Heart right ventricle (tissue), 16 donors: ENCODE data around the gene OLFM1. TPM values are rescaled to one million over a fixed set of nuclear protein-coding genes. Genes with fewer than 3 reads are reported as not detected.

ENCODE experiments used
- ATAC-seq, 8 donors: fragments of 200-7000 bp; cut with Tn5 transposase; one replicate each; pipeline ENCODE4 v1.9.1; 2020; ENCODE audit warnings: mild to moderate bottlenecking in 8 of 8, moderate library complexity in 8 of 8, moderate number of reproducible peaks in 1 of 8
- DNase-seq, 2 donors: peaks; one replicate each; pipeline ENCODE4 v3.0.0-alpha.2; 2020
- H3K27ac ChIP-seq, 10 donors: fragments of 200-600 bp; sonication (generic) in 2 of 10; one replicate each; pipeline versions ENCODE4 v1.5.0 to v1.8.0; 2020 to 2022; ENCODE audit warnings: mild to moderate bottlenecking in 3 of 10
- H3K27me3 ChIP-seq, 7 donors: fragments of 200-600 bp; one replicate each; pipeline ENCODE4 v1.8.0; 2021 to 2022; ENCODE audit warnings: mild to moderate bottlenecking in 2 of 7
- H3K36me3 ChIP-seq, 9 donors: fragments of 200-600 bp; sonication (generic) in 1 of 9; one replicate each; pipeline versions ENCODE4 v1.5.0 to v1.8.0; 2020 to 2022; ENCODE audit warnings: mild to moderate bottlenecking in 2 of 9
- H3K4me1 ChIP-seq, 9 donors: fragments of 200-600 bp; sonication (generic) in 1 of 9; one replicate each; pipeline versions ENCODE4 v1.5.0 to v1.8.0; 2020 to 2022; ENCODE audit warnings: mild to moderate bottlenecking in 4 of 9
- H3K4me3 ChIP-seq, 10 donors: fragments of 200-600 bp; sonication (generic) in 2 of 10; one replicate each; pipeline versions ENCODE4 v1.5.0 to v1.8.0; 2020 to 2022; ENCODE audit warnings: mild to moderate bottlenecking in 7 of 10, moderate library complexity in 2 of 10
- H3K9me3 ChIP-seq, 11 donors: fragments of 200-600 bp in 10 of 11; sonication (generic) in 2 of 11; one replicate each; pipeline versions ENCODE4 v1.5.0 to v1.8.0; 2013 to 2022; ENCODE audit warnings: mild to moderate bottlenecking in 2 of 11, control low read depth in 1 of 11, moderate library complexity in 1 of 11
- WGBS, 2 donors: extraction: QIAGEN DNeasy Blood & Tissue Kit; methylation state at CpG; one replicate each; pipeline ENCODE4 v1.1.7; 2013; ENCODE audit warnings: inconsistent platforms in 1 of 2; 5-methylcytosine and 5-hydroxymethylcytosine counted together
- intact Hi-C, 10 donors: fragments of 100-400 bp; cut with DNase I; formaldehyde crosslinking; loops; one replicate each; pipeline versions ENCODE4 v1.11.1 to v1.14.2; 2022
- polyA plus RNA-seq, 2 donors: library from polyadenylated mRNA; stranded (reverse); fragments of 200-250 nt; gene quantifications; one replicate each; pipeline ENCODE4 v1.2.3, GENCODE V29; 2013
- total RNA-seq, 10 donors: library from RNA; stranded (reverse); fragmentation: NEBNext Ultra II Directional in 3 of 10; extraction: Animal tissue kit (Norgen Biotek cat#: 25700) in 3 of 10; gene quantifications; one replicate each; pipeline versions ENCODE4 v1.2.1 to v1.2.4, GENCODE V29; 2021 to 2023
- TF ChIP-seq, protein P1 (sequence below), 9 donors: fragments of 200-600 bp; sonication (generic) in 2 of 9; IDR thresholded peaks; one replicate each; pipeline versions ENCODE4 v1.5.0 to v1.8.0; 2021 to 2022; ENCODE audit warnings: antibody characterized with exemption in 9 of 9, mild to moderate bottlenecking in 5 of 9, moderate library complexity in 1 of 9
- donor health status: Arrhythmogenic right ventricular cardiomyopathy.
- donor health status: ischemic (EF 13 %, LVEDD 7.1; RV severe dilation, severe dysfunction).
- donor health status: healthy with polysubstance abuse.
- donor health status: DM: no; HTN: yes; CAD: no.
- donor health status: DM: no; HTN: no; CAD: no.
- donor health status: ischemic (EF 25% LVEDD 6.9; RV normal size, moderate dysfunction).
- donor health status: ischemic (EF 25% LVEDD 5.7; RV mildly dilated, moderate dysfunction).
- donor health status: healthy.
- donor health status: DM: yes; HTN: yes; CAD: no.
- donor health status: Ischemic cardiomyopathy.
- donor health status: ischemic (EF 35%, LVEDD 5.7; RV mildly dilated, moderate dysfunction).
- donor health status: nonischemic (EF 11% LVEDD 7.7; RV severe dilation, severe dysfunction).
- donor health status: DM: yes; HTN: yes; CAD: no.
- donor health status: PGD.
- donor health status: ischemic (EF 29% LVEDD 5.4; RV normal size, mild dysfunction).
- donor health status: nonischemic (EF 23%, LVEDD 6.1; RV moderate dilation, normal function).

Gene OLFM1
- total and polyA plus RNA-seq, 12 donors: 3.3 to 14.9 (median 6.5) TPM

DNA sequence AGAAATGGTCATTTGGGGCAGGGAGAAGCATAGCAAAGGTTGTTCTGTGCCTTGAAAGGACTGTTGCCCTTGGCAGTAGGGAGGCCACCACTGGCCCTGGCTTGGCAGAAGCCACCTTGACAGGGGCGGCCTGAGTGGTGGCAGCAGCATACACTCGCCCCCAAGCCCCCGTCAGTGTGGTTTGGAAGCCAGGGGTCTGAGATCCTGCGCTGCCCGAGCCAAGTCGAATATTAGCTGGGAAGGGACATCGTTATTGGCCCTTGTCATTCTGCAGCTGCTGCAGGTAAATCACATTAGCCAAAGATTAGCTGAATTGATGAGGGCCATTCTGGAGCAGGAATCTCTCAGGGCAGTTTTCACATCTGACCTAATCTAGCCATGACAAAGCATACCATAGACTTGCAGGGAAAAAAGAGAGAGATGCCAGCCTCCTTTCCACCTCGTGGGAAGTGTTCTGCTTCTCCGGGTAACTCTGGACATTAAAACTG lies 9.0 kb downstream of the OLFM1 start:
- Histone ChIP-seq H3K27ac (no peak overlapping the region), H3K27me3 (peaks cover 0 to 18% (median 12%) of the 10 kb centered on the region in 7 donors), H3K4me1 (no peaks in the 10 kb centered on the region), H3K9me3 (no peaks in the 10 kb centered on the region), H3K36me3 (peaks cover 0 to 19% (median 0%) of the 10 kb centered on the region in 9 donors), H3K4me3 (no peak overlapping the region)
- intact Hi-C loops: no loop called here
- TF ChIP-seq, protein P1, sequence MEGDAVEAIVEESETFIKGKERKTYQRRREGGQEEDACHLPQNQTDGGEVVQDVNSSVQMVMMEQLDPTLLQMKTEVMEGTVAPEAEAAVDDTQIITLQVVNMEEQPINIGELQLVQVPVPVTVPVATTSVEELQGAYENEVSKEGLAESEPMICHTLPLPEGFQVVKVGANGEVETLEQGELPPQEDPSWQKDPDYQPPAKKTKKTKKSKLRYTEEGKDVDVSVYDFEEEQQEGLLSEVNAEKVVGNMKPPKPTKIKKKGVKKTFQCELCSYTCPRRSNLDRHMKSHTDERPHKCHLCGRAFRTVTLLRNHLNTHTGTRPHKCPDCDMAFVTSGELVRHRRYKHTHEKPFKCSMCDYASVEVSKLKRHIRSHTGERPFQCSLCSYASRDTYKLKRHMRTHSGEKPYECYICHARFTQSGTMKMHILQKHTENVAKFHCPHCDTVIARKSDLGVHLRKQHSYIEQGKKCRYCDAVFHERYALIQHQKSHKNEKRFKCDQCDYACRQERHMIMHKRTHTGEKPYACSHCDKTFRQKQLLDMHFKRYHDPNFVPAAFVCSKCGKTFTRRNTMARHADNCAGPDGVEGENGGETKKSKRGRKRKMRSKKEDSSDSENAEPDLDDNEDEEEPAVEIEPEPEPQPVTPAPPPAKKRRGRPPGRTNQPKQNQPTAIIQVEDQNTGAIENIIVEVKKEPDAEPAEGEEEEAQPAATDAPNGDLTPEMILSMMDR (IDR thresholded peaks at IDR 0.05): no peak
- ATAC-seq (no peak), DNase-seq (no peak)
- WGBS, 2 donors: 86 to 88% methylated on average over 9 of the region's 9 CpGs

DNA sequence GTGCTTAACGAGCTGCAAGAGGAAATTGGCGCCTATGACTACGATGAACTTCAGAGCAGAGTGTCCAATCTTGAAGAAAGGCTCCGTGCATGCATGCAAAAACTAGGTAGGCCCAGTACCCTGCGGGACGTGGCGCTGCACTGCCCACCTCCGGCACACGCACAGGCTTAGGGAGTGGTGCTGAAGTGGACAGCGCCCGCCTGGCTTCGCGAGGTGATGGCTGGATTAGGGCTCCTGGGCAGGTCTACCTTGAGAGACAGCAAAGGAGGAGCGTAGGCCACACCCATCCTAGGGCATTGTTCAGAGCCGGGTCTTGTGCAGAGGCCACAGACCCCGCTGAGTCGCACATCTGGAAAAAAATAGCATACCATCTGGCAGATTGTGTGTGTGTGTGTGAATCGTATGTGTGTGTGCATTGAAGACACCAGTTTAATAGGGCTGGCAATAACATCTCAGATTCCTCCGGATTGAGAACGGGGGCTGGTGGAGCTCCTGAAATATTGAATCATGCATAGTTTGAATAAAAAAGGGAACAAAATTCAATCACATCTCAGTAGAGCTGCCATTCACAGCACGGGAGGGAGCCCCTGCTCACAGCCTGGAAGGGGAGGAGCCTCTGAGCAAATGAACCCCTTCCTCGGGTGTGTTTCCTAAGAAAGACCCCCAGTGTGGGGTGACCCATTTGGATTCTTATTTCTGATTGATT lies 11.1 kb downstream of the OLFM1 start:
- DNase-seq: no peak
- intact Hi-C loops: no loop called here

DNA sequence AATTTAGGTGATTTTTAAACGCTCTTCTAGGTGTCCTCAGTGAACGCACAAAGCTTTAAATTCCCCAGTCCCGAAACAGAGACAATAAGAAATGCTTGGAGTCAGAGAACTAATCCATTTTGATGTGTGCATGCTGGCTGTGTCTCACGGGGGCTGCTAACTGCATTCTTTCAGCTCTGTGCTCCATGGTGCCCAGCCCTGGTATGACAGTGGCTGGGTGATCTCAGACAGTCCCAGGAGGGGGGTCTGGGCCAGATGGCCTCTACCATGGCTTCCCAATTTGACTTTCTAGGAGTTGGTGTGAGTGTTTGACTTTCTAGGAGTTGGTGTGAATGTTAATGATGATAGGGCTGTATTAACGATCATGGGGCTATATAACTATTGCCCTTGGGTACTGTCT lies 12.1 kb downstream of the OLFM1 start:
- DNase-seq: no peak
- H3K9me3 ChIP-seq: no peaks in the 10 kb centered on the region
- peaks cover 0 to 7% (median 0%) of the 10 kb centered on the region in 7 donors for H3K27me3 ChIP-seq
- intact Hi-C loops: no loop called here
- no peak overlapping the region for H3K4me3 ChIP-seq
- TF ChIP-seq, protein P1 (IDR thresholded peaks at IDR 0.05): no peak
- 86 to 95% methylated on average over 5 of the region's 5 CpGs for WGBS, 2 donors
- peaks cover 0 to 19% (median 0%) of the 10 kb centered on the region in 9 donors for H3K36me3 ChIP-seq
- no peak for ATAC-seq
- peaks cover 0 to 24% (median 14%) of the 10 kb centered on the region in 9 donors for H3K4me1 ChIP-seq
- no peak overlapping the region for H3K27ac ChIP-seq

More for the DNA sequence above, 11.1 kb downstream of the OLFM1 start:
- no peak overlapping the region for H3K4me3 ChIP-seq
- H3K36me3 ChIP-seq: peaks cover 0 to 19% (median 0%) of the 10 kb centered on the region in 9 donors
- ATAC-seq: peak in 5 of 8 donors; percentile 46 to 56 (median 52)
- WGBS, 2 donors: 50 to 58% methylated on average over 22 of the region's 22 CpGs
- H3K27ac ChIP-seq: no peak overlapping the region
- TF ChIP-seq, protein P1 (IDR thresholded peaks at IDR 0.05): no peak
- H3K27me3 ChIP-seq: peaks cover 0 to 13% (median 7%) of the 10 kb centered on the region in 7 donors
- H3K9me3 ChIP-seq: no peaks in the 10 kb centered on the region
- peaks cover 0 to 16% (median 11%) of the 10 kb centered on the region in 9 donors for H3K4me1 ChIP-seq

DNA sequence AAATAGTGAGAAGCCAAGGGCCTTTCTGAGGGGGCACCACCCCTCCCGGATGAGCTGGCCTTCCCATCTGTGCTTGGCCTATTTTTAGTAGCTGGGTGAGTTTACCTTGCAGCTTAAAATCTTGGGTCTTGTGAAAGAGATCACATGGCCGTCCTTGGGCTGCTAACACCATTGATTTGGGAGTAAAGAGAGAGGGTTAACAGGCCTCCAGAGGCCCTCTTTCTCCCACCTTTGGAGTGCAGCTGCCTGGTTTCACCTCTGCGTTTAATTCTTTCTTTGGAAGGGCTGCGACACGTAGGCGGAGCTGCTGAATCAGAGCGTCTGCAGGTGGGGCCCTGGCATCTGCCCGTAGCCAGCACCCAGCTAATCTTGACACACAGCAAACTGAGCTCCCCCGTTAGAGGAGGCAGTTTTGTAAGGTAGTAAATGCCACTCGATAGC lies 12.8 kb downstream of the OLFM1 start:
- intact Hi-C loops: no loop called here
- H3K9me3 ChIP-seq: no peaks in the 10 kb centered on the region
- TF ChIP-seq, protein P1 (IDR thresholded peaks at IDR 0.05): no peak
- H3K27ac ChIP-seq: no peak overlapping the region
- WGBS, 2 donors: 51 to 69% methylated on average over 10 of the region's 10 CpGs
- no peak overlapping the region for H3K4me3 ChIP-seq
- peaks cover 0 to 24% (median 14%) of the 10 kb centered on the region in 9 donors for H3K4me1 ChIP-seq
- DNase-seq: no peak
- peaks cover 0 to 7% (median 0%) of the 10 kb centered on the region in 7 donors for H3K27me3 ChIP-seq
- no peak for ATAC-seq
- H3K36me3 ChIP-seq: peaks cover 0 to 19% (median 0%) of the 10 kb centered on the region in 9 donors
